Fibroblast of villous mesenchyme (primary cell): ENCODE results near the gene RCC2. TPM values are rescaled to one million over a fixed set of nuclear protein-coding genes. Genes with fewer than 3 reads are reported as not detected.

ENCODE experiments used
- DNase-seq: peaks from one replicate; pipeline ENCODE4 v3.0.0-alpha.2; 2010; ENCODE audit warnings: low read depth
- H3K4me3 ChIP-seq: 2 replicates; pipeline ENCODE4 v1.5.1; 2011; ENCODE audit warnings: low read depth, mild to moderate bottlenecking, low read length
- total RNA-seq: library from RNA; depleted of rRNA; stranded (reverse); fragments of >200 nt; gene quantifications from 2 replicates; pipeline ENCODE4 v1.2.3, GENCODE V29; 2012
- TF ChIP-seq, protein P1 (sequence below): IDR thresholded peaks from 2 replicates; pipeline ENCODE4 v1.5.1; 2012; ENCODE audit warnings: low read depth, mild to moderate bottlenecking, low read length; ENCODE audit not compliant: insufficient read depth

The RCC2 gene
- total RNA-seq, 1 donor: 74.7 TPM

DNA sequence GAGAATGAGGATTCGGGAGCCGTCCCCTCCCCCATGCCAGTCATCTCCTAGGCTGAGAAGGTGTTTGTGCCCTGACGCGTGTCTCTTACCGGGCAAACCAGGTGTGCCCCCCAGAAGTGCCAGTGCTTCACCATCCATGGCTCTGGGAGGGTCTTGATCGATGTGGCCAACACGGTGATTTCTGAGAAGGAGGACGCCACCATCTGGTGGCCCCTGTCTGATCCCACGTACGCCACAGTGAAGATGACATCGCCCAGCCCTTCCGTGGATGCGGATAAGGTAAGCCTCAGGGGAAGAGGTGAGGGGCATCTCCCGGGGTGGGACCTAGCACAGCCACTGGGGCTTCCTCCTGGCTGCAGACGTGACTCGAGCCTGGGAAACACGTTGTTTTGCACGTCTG lies 66.5 kb downstream of the RCC2 start:
- TF ChIP-seq, protein P1, sequence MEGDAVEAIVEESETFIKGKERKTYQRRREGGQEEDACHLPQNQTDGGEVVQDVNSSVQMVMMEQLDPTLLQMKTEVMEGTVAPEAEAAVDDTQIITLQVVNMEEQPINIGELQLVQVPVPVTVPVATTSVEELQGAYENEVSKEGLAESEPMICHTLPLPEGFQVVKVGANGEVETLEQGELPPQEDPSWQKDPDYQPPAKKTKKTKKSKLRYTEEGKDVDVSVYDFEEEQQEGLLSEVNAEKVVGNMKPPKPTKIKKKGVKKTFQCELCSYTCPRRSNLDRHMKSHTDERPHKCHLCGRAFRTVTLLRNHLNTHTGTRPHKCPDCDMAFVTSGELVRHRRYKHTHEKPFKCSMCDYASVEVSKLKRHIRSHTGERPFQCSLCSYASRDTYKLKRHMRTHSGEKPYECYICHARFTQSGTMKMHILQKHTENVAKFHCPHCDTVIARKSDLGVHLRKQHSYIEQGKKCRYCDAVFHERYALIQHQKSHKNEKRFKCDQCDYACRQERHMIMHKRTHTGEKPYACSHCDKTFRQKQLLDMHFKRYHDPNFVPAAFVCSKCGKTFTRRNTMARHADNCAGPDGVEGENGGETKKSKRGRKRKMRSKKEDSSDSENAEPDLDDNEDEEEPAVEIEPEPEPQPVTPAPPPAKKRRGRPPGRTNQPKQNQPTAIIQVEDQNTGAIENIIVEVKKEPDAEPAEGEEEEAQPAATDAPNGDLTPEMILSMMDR: no peak

DNA sequence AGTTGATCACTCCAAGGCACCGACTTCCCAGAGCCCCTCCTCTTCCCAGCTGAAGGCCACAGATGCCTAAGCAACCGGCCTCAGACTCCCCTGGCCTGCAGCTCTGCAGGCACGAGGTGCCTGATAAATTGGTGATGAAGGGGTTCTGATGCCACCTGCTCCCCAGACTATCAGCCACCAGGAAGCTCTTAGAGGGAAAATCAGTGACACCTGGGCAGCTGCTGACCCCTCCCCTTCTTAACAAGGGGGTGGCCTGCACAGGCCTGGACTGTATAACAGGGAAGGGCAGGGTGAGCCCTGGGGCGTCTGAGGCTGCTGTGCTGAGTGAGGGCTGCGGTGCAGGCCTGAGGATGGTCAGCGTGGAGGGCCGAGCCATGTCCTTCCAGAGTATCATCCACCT lies 67.6 kb downstream of the RCC2 start, which contains the start of gene PADI6:
TSS of gene PADI6 (plus strand) at position 301 of the 400 bp plus-strand sequence. CDS start at position 351, 50 bp downstream.
- TF ChIP-seq, protein P1: no peak

More for the DNA sequence above, 66.5 kb downstream of the RCC2 start:
- DNase-seq: no peak
- H3K4me3 ChIP-seq: no peak overlapping the region

DNA sequence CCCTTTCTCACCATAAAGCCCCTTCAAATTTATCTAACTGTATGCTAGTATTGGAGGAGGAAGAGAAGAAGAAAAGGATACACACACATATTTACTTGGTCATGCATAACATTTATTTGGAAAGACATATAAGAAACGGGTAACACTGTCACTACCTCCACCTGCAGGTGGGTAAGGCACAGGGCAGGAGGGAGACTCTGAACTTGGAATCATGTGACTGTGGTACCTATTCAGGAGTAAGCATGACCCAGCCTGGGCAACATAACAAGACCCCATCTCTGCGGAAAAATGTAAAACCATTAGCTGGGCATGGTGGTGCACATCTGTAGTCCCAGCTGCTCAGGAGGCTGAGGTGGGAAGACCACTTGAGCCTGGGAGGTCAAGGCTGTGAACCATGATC lies 68.9 kb downstream of the RCC2 start:
- DNase-seq: no peak
- TF ChIP-seq, protein P1: peak; percentile 14
- H3K4me3 ChIP-seq: no peak overlapping the region

More for the DNA sequence above, 67.6 kb downstream of the RCC2 start, which contains the start of gene PADI6:
- no peak for DNase-seq
- no peak within 1 kb of the TSS for H3K4me3 ChIP-seq

DNA sequence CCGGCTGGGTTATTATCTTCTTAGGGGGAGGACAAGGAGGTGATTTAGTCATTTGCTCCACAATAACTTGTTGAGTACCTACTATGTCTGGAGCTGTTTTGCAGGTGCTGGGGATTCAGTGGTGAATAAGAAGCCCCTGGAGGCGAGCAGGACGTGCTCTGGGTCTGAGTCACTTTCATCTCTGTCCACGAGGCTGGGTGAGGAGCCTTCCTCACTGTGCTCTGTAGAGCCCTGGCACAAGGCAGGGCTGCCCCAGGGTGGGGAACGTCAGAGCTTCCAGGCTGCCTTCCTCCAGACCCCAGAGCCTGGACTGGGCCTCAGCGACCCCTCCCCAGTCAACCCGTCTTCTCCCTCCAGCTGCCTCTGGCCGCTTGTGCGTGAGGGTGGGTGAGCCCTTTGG lies 70.0 kb downstream of the RCC2 start:
- no peak overlapping the region for H3K4me3 ChIP-seq
- TF ChIP-seq, protein P1: no peak
- DNase-seq: no peak

DNA sequence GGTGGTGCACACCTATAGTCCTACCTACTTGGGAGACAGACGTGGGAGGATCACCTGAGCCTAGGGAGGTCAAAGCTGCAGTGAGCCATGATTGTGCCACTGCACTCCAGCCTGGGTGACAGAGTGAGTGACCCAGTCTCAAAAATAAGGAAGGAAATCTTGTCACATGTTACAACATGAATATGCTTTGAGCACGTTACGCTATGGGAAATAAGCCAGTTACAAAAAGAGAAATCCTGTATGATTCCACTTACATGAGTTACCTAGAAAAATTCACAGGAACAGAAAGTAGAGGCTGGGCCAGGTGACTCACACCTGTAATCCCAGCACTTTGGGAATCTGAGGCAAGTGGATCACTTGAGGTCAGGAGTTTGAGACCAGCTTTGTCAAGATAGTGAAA lies 74.2 kb downstream of the RCC2 start:
- DNase-seq: no peak
- H3K4me3 ChIP-seq: no peak overlapping the region
- TF ChIP-seq, protein P1: no peak

DNA sequence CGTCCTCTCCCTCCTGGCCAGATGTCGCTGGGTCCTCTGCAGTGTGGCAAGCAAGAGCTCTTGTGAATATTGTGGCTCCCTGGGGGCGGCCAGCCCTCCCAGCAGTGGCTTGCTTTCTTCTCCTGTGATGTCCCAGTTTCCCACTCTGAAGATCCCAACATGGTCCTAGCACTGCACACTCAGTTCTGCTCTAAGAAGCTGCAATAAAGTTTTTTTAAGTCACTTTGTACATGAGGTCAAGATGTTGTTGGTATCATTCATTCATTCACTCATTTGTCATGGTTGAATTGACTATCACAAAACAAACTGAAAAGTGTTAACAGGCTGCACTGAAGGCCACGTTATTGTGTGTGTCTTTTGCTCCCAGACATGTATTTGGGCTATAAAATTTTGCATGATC lies 75.7 kb downstream of the RCC2 start:
- H3K4me3 ChIP-seq: no peak overlapping the region
- TF ChIP-seq, protein P1: no peak
- DNase-seq: no peak

DNA sequence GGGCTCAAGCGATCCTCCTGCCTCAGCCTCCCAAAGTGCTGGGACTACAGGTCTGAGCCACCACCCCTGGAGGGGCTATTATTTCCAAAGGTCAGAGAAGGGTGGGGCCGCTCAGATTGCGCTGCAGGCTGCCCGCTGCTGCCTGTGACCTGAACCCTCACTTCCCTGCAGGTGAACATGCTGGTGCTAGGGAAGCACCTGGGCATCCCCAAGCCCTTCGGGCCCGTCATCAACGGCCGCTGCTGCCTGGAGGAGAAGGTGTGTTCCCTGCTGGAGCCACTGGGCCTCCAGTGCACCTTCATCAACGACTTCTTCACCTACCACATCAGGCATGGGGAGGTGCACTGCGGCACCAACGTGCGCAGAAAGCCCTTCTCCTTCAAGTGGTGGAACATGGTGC lies 76.1 kb downstream of the RCC2 start:
- DNase-seq: no peak
- H3K4me3 ChIP-seq: no peak overlapping the region
- TF ChIP-seq, protein P1: no peak
